ENCODE results near the gene SCNN1B.

The SCNN1B gene

GRCh38 chr16:23408242-23408822 lies 106.2 kb downstream of the SCNN1B start:
- no peak for DNase-seq (ENCODE audit: low read depth)

DNA sequence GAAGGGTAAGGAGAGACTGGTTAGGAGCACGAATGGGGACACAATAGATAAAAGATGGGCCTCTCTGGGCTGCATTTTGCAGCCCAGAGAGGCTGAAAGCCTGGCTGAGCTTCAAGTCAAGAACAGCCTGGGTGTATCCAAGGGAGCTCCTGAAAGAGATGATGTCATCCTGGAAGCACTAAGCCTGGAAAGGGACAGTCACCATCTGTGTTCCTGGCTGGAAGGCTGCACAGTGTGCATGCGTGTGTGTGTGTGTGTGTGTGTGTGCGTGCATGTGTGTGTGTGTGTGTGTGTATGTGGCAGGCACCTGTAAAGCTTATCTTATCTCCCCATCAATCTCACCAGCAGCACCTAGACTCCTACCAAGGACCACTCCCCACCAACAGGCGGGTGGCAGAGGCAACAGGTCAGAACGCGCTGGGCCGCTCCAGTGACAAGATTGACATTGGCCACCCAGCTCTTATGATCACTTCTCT lies 106.8 kb downstream of the SCNN1B start:
- no peak for DNase-seq (ENCODE audit: low read depth)

GRCh38 chr16:23409522-23409921 lies 107.4 kb downstream of the SCNN1B start:
- no peak for DNase-seq (ENCODE audit: low read depth)

GRCh38 chr16:23410176-23410575 lies 108.1 kb downstream of the SCNN1B start:
- no peak for DNase-seq (ENCODE audit: low read depth)

GRCh38 chr16:23414731-23415130 lies 112.6 kb downstream of the SCNN1B start:
- no peak for DNase-seq (ENCODE audit: low read depth)

DNA sequence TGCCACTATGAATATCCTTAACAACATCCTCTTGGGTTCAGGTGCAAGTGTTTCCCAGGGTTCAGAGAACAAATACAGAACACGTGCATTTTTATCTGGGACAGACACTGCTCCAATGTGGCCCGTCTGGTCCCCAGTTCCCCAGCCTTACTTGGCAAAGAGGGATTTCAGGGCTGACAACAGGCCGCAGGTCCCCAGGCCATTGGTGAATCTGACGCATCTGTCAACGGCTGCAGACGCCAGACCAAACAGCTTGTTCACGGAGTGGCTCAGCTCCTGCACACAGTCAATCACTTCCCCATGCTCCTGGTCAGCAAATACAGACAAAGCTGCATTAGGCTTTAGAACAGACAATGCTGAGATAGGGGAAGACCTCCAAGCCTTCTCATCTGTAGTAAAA lies 114.7 kb downstream of the SCNN1B start:
- DNase-seq (ENCODE audit: low read depth): no peak

GRCh38 chr16:23420011-23420410 lies 117.9 kb downstream of the SCNN1B start:
- DNase-seq (ENCODE audit: low read depth): no peak

DNA sequence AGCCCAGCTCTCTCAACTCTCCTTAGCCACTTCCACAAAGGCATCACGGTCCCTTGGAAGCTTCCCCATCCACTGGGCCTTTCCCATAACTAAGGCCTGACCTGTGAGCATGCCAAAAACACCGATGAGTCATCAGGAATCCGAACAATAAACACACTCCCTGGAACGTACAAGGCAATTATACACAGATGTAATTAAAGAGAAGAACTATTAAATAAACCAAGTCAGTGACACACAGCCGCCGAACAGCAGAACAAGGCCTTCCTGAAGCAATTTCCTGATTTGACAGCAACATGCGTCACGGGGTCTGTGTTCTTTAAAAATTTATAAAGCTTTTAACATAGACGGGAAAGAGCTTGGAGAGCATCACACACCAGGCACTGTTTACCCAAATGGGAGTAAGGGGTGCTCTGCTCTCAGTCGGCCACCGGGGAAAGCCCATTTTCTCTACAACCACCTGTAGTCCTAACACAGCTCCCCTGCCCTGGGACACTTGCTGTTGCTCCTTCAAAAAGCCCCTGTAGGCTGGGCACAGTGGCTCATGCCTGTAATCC lies 121.5 kb downstream of the SCNN1B start:
- no peak for DNase-seq (ENCODE audit: low read depth)

- DNase-seq (ENCODE audit: low read depth): no peak
Observed at GRCh38 chr16:23424292-23424958, 122.3 kb downstream of the SCNN1B start.

DNA sequence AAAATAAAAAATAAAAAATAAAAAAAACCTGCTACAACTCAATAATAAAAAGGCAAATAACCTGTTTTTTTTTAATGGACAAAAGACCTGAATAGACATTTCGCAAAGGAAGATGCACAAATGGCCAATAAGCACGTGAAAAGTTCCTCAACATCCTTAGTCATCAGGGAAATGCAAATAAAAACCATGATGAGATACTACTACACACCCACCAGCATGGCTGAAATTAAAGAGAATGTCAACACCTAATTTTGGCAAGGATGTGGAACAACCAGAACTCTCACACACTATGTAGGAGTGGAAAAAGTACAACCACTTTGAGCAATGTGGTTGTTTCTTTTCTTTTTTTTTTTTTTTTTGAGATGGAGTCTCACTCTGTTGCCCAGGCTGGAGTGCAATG lies 126.2 kb downstream of the SCNN1B start:
- no peak for DNase-seq (ENCODE audit: low read depth)

Data from activated T-cell treated with anti-CD3 and anti-CD28 coated beads for 24 hours (primary cell).